Measurements from ENCODE around the gene EXOC6. TPM values are rescaled to one million over a fixed set of nuclear protein-coding genes. Genes with fewer than 3 reads are reported as not detected.

The EXOC6 gene
- total and polyA plus RNA-seq, 2 of the 13 experiments (the other 11 are each of a cell fraction or from before 2014, with no cell fraction given), result 22.2 to 29.2 TPM

DNA sequence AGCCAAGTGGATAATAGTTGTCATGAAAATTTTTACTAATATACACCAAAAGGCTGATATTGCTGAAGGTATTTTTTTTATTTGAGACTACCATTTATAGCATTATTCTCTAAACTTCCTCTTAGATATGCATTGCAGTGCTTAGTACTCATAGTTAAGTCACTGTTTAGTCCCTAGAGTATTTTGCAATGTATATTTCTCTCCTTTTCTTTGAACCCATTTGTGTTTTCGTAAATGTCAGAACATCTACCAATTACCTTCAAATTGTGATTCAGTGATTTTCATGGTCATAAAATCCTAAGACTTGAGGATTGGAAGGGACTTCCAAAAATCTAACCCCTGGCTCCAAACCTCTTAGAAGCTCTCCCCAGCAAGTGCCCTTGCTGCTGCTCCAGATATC is 190.8 kb downstream of the EXOC6 start (continued):
- TF ChIP-seq ZNF629 (CRISPR knock-in tag; conservative IDR thresholded peaks at IDR 0.05), result no peak
- TF ChIP-seq, protein P1, sequence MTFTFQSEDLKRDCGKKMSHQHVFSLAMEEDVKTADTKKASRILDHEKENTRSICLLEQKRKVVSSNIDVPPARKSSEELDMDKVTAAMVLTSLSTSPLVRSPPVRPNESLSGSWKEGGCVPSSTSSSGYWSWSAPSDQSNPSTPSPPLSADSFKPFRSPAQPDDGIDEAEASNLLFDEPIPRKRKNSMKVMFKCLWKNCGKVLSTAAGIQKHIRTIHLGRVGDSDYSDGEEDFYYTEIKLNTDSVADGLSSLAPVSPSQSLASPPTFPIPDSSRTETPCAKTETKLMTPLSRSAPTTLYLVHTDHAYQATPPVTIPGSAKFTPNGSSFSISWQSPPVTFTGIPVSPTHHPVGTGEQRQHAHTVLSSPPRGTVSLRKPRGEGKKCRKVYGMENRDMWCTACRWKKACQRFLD (CRISPR knock-in tag; IDR thresholded peaks at IDR 0.05; ENCODE audit: borderline replicate concordance), result no peak
- TF ChIP-seq ZNF7 (CRISPR knock-in tag; IDR thresholded peaks at IDR 0.05), result no peak
- TF ChIP-seq SMARCC2 (IDR thresholded peaks at IDR 0.05), result no peak
- TF ChIP-seq KDM5A (IDR thresholded peaks at IDR 0.05; ENCODE audit: borderline replicate concordance, low read length), result no peak

- Histone ChIP-seq H2AFZ (ENCODE audit: low read length) (no peak overlapping the region), H3K4me3 (replicated peaks in 1 of 3; ENCODE audit: insufficient read depth in 1 of 3, low read depth in 2 of 3, low read length in 3 of 3) (no peak overlapping the region), H3K27me3 (ENCODE audit: control insufficient read depth in 1 of 2, insufficient read depth in 2 of 2, low read length in 2 of 2) (no peaks in the 10 kb centered on the region), H3K27ac (ENCODE audit: extremely low read length, insufficient read depth, low read length) (no peak overlapping the region), H3K4me2 (ENCODE audit: low read depth, low read length) (no peak overlapping the region), H3K36me3 (replicated peaks in 1 of 2; ENCODE audit: control insufficient read depth in 1 of 2, insufficient read depth in 2 of 2, low read length in 2 of 2) (0 out of 5 replicates have a peak, but pooled peaks cover 0 to 3% of the 10 kb centered on the region in 2 experiments), H3K79me2 (ENCODE audit: insufficient read depth, low read length) (no peaks in the 10 kb centered on the region), H4K20me1 (ENCODE audit: insufficient read depth, low read length) (no peaks in the 10 kb centered on the region), H3K9ac (ENCODE audit: insufficient read depth, low read depth, low read length) (no peak overlapping the region), H3K4me1 (ENCODE audit: insufficient read depth, low read length) (no peaks in the 10 kb centered on the region), H3K9me3 (ENCODE audit: low read length) (no peaks in the 10 kb centered on the region)
- CTCF ChIA-PET (ENCODE audit: low intra/inter-chr PET ratio, low total read pairs), result interaction anchor here (1.1 to 1.3 kb wide), 3 partner anchors 33 to 154 kb away, joined by 3 to 10 read pairs (median 3); no protein-coding TSS in a partner anchor
- 49% methylated on average over 3 of the region's 3 CpGs for WGBS (ENCODE audit: low lambda C conversion rate)
- BruUV-seq (replicated peaks), result no TSS peak
- in situ Hi-C loops (cut with HindIII; ENCODE audit: extremely low pct_ligation_motif_present, low pct_unique_long_range_greater_than_20kb), result no loop called here
- FAIRE-seq (no peak), DNase-seq (ENCODE audit: low spot score) (peak; percentile 31), ATAC-seq (peak; percentile 67)
- intact Hi-C loops (cut with micrococcal nuclease; ENCODE audit: unreplicated experiment), result loop anchor here (1.0 to 10.0 kb wide), 2 partner anchors 33 to 145 kb away; no protein-coding TSS in a partner anchor
- TF ChIP-seq NFE2L2 (IDR thresholded peaks at IDR 0.05; ENCODE audit: low read length) (no peak), TEAD3 (CRISPR knock-in tag; optimal IDR thresholded peaks at IDR 0.05; ENCODE audit: borderline replicate concordance) (peak; percentile 35), FOXK2 (IDR thresholded peaks at IDR 0.05) (no peak), CTCF (CRISPR knock-in tag; IDR thresholded peaks at IDR 0.05) (peak; percentile 54), STAG1 (CRISPR knock-in tag; IDR thresholded peaks at IDR 0.05) (peak; percentile 66), ARID3A (IDR thresholded peaks at IDR 0.05; ENCODE audit: low read depth, low read length) (no peak), RAD21 (CRISPR knock-in tag; IDR thresholded peaks at IDR 0.05) (peak; percentile 61), NFYB (CRISPR knock-in tag; IDR thresholded peaks at IDR 0.05) (no peak), GATA4 (IDR thresholded peaks at IDR 0.05; ENCODE audit: borderline replicate concordance, low read depth) (no peak), SMC3 (IDR thresholded peaks at IDR 0.05; ENCODE audit: low read length) (peak; percentile 59; the same call in 1 of the 2 replicates)
- TF ChIP-seq, protein P2, sequence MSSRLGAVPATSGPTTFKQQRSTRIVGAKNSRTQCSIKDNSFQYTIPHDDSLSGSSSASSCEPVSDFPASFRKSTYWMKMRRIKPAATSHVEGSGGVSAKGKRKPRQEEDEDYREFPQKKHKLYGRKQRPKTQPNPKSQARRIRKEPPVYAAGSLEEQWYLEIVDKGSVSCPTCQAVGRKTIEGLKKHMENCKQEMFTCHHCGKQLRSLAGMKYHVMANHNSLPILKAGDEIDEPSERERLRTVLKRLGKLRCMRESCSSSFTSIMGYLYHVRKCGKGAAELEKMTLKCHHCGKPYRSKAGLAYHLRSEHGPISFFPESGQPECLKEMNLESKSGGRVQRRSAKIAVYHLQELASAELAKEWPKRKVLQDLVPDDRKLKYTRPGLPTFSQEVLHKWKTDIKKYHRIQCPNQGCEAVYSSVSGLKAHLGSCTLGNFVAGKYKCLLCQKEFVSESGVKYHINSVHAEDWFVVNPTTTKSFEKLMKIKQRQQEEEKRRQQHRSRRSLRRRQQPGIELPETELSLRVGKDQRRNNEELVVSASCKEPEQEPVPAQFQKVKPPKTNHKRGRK (CRISPR knock-in tag; IDR thresholded peaks at IDR 0.05), result 0 out of 2 replicates have a peak, but pooled peaks have one; percentile 29
- TF ChIP-seq, protein P1 (CRISPR knock-in tag; IDR thresholded peaks at IDR 0.05; ENCODE audit: borderline replicate concordance), result no peak
- POLR2A ChIA-PET, result no interaction called here
Measured at GRCh38 chr10:93039721-93040120, 191.4 kb downstream of the EXOC6 start.
